K562 (cell line): ENCODE measurements around the gene SRGAP3.

Experiments
- ARID1B ChIP-seq: fragments of 450-650 bp; IDR thresholded peaks from 2 replicates; pipeline ENCODE4 v1.6.1; 2016; ENCODE audit warnings: antibody characterized with exemption, mild to moderate bottlenecking, inconsistent platforms
- BDP1 ChIP-seq: IDR thresholded peaks from 3 replicates; pipeline ENCODE4 v1.6.1; 2011; ENCODE audit not compliant: insufficient read length, insufficient read depth
- CHCHD3 ChIP-seq: fragments of 250-450 bp; sonication (Bioruptor Pico); IDR thresholded peaks from 2 replicates; pipeline ENCODE4 v2.1.2; 2022; ENCODE audit warnings: mild to moderate bottlenecking
- EGR1 ChIP-seq: fragments of 450-650 bp; conservative IDR thresholded peaks from 2 replicates; pipeline ENCODE4 v1.6.1; 2017; ENCODE audit warnings: mild to moderate bottlenecking
- ESRRA ChIP-seq: fragments of 450-650 bp; IDR thresholded peaks from 2 replicates; pipeline ENCODE4 v1.6.1; 2014; ENCODE audit warnings: low read depth, mild to moderate bottlenecking, moderate library complexity, borderline replicate concordance
- HDAC2 ChIP-seq: fragments of 450-650 bp; IDR thresholded peaks from 2 replicates; pipeline ENCODE4 v1.6.1; 2016; ENCODE audit warnings: mild to moderate bottlenecking
- NFE2 ChIP-seq: IDR thresholded peaks from 2 replicates; pipeline ENCODE4 v1.6.1; 2014; ENCODE audit warnings: antibody characterized with exemption, low read depth
- PRDM10 ChIP-seq: fragments of 450-650 bp; IDR thresholded peaks from 2 replicates; pipeline ENCODE4 v1.6.1; 2018; ENCODE audit not compliant: partially characterized antibody
- RCOR1 ChIP-seq, 2 experiments: IDR thresholded peaks; 2 replicates each; pipeline ENCODE4 v1.6.1; 2012; ENCODE audit warnings: low read depth in 2 of 2, low read length in 2 of 2, borderline replicate concordance in 1 of 2, improper control_type of control experiment in 1 of 2
- ZNF384 ChIP-seq: IDR thresholded peaks from 2 replicates; pipeline ENCODE4 v1.6.1; 2012; ENCODE audit warnings: low read depth, low read length, improper control_type of control experiment
- TF ChIP-seq, protein P1 (sequence below): sonication (generic); formaldehyde crosslinking; IDR thresholded peaks from 2 replicates; pipeline ENCODE4 v1.8.0; 2022; ENCODE audit warnings: missing genetic modification reagents, mild to moderate bottlenecking, borderline replicate concordance
- TF ChIP-seq, protein P2 (sequence below): fragments of 450-650 bp; IDR thresholded peaks from 2 replicates; pipeline ENCODE4 v1.6.1; 2014; ENCODE audit warnings: low read depth, mild to moderate bottlenecking, moderate library complexity, borderline replicate concordance
- TF ChIP-seq, protein P3 (sequence below): sonication (generic); formaldehyde crosslinking; IDR thresholded peaks from 2 replicates; pipeline ENCODE4 v1.5.0; 2020; ENCODE audit warnings: missing genetic modification reagents

DNA sequence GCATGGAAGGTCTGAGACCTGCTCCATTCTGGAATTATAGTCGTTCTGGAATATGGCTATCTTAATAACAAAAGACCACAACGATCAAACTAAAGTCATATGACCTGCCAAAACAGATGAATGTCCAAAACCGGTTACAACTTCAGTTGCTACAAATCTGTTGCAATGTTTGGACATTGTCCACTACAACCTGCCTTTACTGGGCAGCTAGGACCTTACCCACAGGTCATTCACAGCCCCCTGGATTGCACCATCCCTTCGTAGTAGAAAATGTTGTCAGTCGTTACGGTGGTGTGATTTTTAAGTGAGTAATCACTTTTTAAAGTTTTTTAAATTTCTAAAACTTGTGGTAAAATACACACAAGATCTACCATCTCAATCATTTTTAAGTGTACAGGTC lies 22.5 kb upstream of the SRGAP3 start:
- TF ChIP-seq, protein P1, sequence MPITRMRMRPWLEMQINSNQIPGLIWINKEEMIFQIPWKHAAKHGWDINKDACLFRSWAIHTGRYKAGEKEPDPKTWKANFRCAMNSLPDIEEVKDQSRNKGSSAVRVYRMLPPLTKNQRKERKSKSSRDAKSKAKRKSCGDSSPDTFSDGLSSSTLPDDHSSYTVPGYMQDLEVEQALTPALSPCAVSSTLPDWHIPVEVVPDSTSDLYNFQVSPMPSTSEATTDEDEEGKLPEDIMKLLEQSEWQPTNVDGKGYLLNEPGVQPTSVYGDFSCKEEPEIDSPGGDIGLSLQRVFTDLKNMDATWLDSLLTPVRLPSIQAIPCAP: no peak
- TF ChIP-seq, protein P2, sequence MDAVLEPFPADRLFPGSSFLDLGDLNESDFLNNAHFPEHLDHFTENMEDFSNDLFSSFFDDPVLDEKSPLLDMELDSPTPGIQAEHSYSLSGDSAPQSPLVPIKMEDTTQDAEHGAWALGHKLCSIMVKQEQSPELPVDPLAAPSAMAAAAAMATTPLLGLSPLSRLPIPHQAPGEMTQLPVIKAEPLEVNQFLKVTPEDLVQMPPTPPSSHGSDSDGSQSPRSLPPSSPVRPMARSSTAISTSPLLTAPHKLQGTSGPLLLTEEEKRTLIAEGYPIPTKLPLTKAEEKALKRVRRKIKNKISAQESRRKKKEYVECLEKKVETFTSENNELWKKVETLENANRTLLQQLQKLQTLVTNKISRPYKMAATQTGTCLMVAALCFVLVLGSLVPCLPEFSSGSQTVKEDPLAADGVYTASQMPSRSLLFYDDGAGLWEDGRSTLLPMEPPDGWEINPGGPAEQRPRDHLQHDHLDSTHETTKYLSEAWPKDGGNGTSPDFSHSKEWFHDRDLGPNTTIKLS: no peak
- no peak for TF ChIP-seq RCOR1 (IDR thresholded peaks at IDR 0.05; ENCODE audit: borderline replicate concordance in 1 of 2, low read depth in 2 of 2, low read length in 2 of 2)
- TF ChIP-seq, protein P3, sequence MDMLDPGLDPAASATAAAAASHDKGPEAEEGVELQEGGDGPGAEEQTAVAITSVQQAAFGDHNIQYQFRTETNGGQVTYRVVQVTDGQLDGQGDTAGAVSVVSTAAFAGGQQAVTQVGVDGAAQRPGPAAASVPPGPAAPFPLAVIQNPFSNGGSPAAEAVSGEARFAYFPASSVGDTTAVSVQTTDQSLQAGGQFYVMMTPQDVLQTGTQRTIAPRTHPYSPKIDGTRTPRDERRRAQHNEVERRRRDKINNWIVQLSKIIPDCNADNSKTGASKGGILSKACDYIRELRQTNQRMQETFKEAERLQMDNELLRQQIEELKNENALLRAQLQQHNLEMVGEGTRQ (CRISPR knock-in tag): no peak
- TF ChIP-seq BDP1: no peak
- no peak for TF ChIP-seq NFE2
- no peak for TF ChIP-seq CHCHD3 (CRISPR knock-in tag)
- no peak for TF ChIP-seq ARID1B
- no peak for TF ChIP-seq ZNF384
- TF ChIP-seq PRDM10: no peak
- no peak for TF ChIP-seq HDAC2
- TF ChIP-seq EGR1: no peak
- TF ChIP-seq ESRRA: no peak
